Endothelial cell (in vitro differentiated cells): ENCODE measurements around the gene RASA2. TPM values are rescaled to one million over a fixed set of nuclear protein-coding genes. Genes with fewer than 3 reads are reported as not detected.

Source experiments
- DNase-seq: peaks from one replicate; pipeline ENCODE4 v3.0.0; 2021; ENCODE audit warnings: low spot score
- H3K27ac Mint-ChIP-seq: one replicate; pipeline ENCODE4 v1.8.0; 2021; ENCODE audit warnings: mixed read lengths, inconsistent platforms; ENCODE audit not compliant: unreplicated experiment
- H3K27me3 Mint-ChIP-seq: one replicate; pipeline ENCODE4 v1.8.0; 2021; ENCODE audit warnings: mild to moderate bottlenecking, moderate library complexity, mixed read lengths, inconsistent platforms; ENCODE audit not compliant: unreplicated experiment
- H3K36me3 Mint-ChIP-seq: one replicate; pipeline ENCODE4 v1.8.0; 2021; ENCODE audit warnings: mild to moderate bottlenecking, low read depth, mixed read lengths, inconsistent platforms; ENCODE audit not compliant: unreplicated experiment
- H3K4me1 Mint-ChIP-seq: one replicate; pipeline ENCODE4 v1.8.0; 2021; ENCODE audit warnings: mild to moderate bottlenecking, mixed read lengths, inconsistent platforms; ENCODE audit not compliant: unreplicated experiment
- H3K4me3 Mint-ChIP-seq: one replicate; pipeline ENCODE4 v1.8.0; 2021; ENCODE audit warnings: mild to moderate bottlenecking, mixed read lengths, inconsistent platforms; ENCODE audit not compliant: unreplicated experiment
- H3K9me3 Mint-ChIP-seq: one replicate; pipeline ENCODE4 v1.8.0; 2021; ENCODE audit warnings: mixed read lengths, inconsistent platforms; ENCODE audit not compliant: unreplicated experiment
- CTCF ChIP-seq: fragments of 200-600 bp; sonication (generic); IDR thresholded peaks from one replicate; pipeline ENCODE4 v1.5.0; 2021; ENCODE audit warnings: antibody characterized with exemption; ENCODE audit not compliant: unreplicated experiment
- total RNA-seq: library from RNA; stranded (reverse); fragmentation: NEBNext Ultra II Directional; extraction: Animal tissue kit (Norgen Biotek cat#: 25700); gene quantifications from one replicate; pipeline ENCODE4 v1.2.1, GENCODE V29; 2021; ENCODE audit not compliant: unreplicated experiment

Gene RASA2
- total RNA-seq, 1 donor from 2014 or later, result 32.5 TPM

GRCh38 chr3:141653847-141654246 is 167.0 kb downstream of the RASA2 start:
- DNase-seq, result no peak
- TF ChIP-seq CTCF, result no peak
- Mint-ChIP-seq H3K27ac (peak overlapping the region; percentile 3), H3K27me3 (peaks cover 6% of the 10 kb centered on the region), H3K36me3 (peaks cover 10% of the 10 kb centered on the region), H3K4me3 (no peak overlapping the region), H3K4me1 (no peaks in the 10 kb centered on the region), H3K9me3 (no peaks in the 10 kb centered on the region)

DNA sequence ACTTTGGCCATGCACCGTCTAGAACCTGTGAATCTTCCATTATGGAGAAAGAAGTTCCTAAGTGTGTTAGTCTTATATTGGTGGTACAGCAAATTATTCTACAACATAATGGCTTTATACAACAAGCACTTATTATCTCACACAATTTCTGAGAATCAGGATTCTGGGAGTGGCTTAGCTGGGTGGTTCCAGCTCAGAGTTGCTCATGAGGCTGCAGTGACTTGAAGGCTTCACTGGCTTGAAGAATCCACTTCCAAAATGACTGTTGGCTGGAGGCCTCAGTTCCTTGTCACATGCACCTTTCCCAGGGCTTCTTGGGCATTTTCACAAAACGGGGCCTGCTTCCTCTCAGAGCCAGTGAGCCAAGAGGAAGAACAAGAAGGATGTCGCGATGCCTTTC is 169.0 kb downstream of the RASA2 start:
- Mint-ChIP-seq H3K4me3 (no peak overlapping the region), H3K36me3 (peaks cover 17% of the 10 kb centered on the region), H3K27ac (no peak overlapping the region), H3K27me3 (peaks cover 12% of the 10 kb centered on the region), H3K4me1 (peaks cover 9% of the 10 kb centered on the region), H3K9me3 (no peaks in the 10 kb centered on the region)
- no peak for DNase-seq
- TF ChIP-seq CTCF, result no peak

DNA sequence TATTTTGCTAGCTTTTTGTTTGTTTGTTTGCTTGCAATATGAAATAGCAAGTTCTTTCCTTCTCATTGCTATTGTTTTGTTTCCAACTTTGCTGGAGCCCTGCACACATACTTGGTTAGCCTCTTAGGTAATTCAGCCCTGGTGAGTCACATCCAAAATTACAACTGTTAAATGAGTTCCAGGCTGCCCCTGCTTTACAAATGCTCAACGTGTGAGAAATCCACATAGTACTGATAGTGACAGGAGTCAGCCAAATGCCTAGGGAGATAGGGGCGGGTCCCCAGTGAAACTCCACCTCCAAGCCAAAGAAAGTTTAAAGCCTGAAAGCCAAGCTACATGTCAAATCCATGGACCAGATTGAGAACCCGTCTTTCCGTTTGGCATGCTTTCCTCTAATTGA is 169.9 kb downstream of the RASA2 start:
- Mint-ChIP-seq H3K27ac (no peak overlapping the region), H3K4me3 (no peak overlapping the region), H3K4me1 (peaks cover 9% of the 10 kb centered on the region), H3K9me3 (no peaks in the 10 kb centered on the region), H3K36me3 (peaks cover 17% of the 10 kb centered on the region), H3K27me3 (peaks cover 12% of the 10 kb centered on the region)
- no peak for TF ChIP-seq CTCF
- no peak for DNase-seq

DNA sequence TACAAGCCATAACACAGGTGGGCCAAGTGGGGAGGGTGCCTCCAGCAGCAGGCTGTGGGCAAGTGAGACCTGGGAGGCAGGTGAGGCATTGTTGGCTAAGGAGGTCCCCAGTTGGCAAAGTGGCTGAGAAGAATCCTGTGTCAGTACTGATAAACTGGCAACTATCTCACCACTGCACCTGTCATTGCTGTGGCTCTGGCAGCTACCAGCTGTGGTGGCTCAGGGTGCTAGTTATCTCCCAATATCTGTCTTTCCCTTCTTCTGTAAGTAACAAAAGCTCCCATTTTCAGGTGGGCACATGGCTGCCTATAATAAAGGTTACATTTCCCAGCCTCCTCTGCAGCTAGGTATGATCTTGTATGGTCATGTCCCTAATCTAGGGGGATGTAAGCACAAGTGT is 170.7 kb downstream of the RASA2 start:
- DNase-seq, result no peak
- Mint-ChIP-seq H3K27me3 (peaks cover 12% of the 10 kb centered on the region), H3K4me3 (no peak overlapping the region), H3K9me3 (no peaks in the 10 kb centered on the region), H3K36me3 (peaks cover 17% of the 10 kb centered on the region), H3K4me1 (peaks cover 9% of the 10 kb centered on the region), H3K27ac (no peak overlapping the region)
- no peak for TF ChIP-seq CTCF

- H3K4me1 Mint-ChIP-seq, result peaks cover 9% of the 10 kb centered on the region
- peak; percentile 47 for DNase-seq
- H3K36me3 Mint-ChIP-seq, result peaks cover 17% of the 10 kb centered on the region
- H3K27me3 Mint-ChIP-seq, result peaks cover 12% of the 10 kb centered on the region
- H3K9me3 Mint-ChIP-seq, result no peaks in the 10 kb centered on the region
- TF ChIP-seq CTCF, result no peak
- peak overlapping the region; percentile 89 for H3K4me3 Mint-ChIP-seq
- H3K27ac Mint-ChIP-seq, result no peak overlapping the region
Observed at GRCh38 chr3:141659821-141660613, 173.2 kb downstream of the RASA2 start.
